Adrenal gland (tissue), 12 donors: Measurements from ENCODE around the gene ZSWIM9. TPM values are rescaled to one million over a fixed set of nuclear protein-coding genes. Genes with fewer than 3 reads are reported as not detected.

ENCODE experiments used
- DNase-seq, 7 donors: peaks; one replicate each; pipeline ENCODE4 v3.0.0-alpha.2; 2019 to 2020
- H3K27ac ChIP-seq, 5 donors: fragments of 200-600 bp; sonication (generic) in 4 of 5; 1 replicate in 3 of 5; 2 replicates in 2 of 5; pipeline versions ENCODE4 v1.5.1 to v1.8.0; 2016 to 2020; ENCODE audit warnings: mild to moderate bottlenecking in 1 of 5
- H3K27me3 ChIP-seq: fragments of 200-600 bp; 2 replicates; pipeline ENCODE4 v1.8.0; 2021
- H3K36me3 ChIP-seq, 2 donors: fragments of 200-600 bp; replicated peaks in 1 of 2; 1 replicate in 1 of 2; 2 replicates in 1 of 2; pipeline versions ENCODE4 v1.5.1 to v1.8.0; 2018 to 2022
- H3K4me1 ChIP-seq, 2 donors: fragments of 200-600 bp; replicated peaks in 1 of 2; 1 replicate in 1 of 2; 2 replicates in 1 of 2; pipeline versions ENCODE4 v1.5.1 to v1.8.0; 2018 to 2021
- H3K4me3 ChIP-seq, 4 donors: fragments of 200-600 bp; sonication (generic) in 3 of 4; one replicate each; pipeline ENCODE4 v1.5.1; 2016 to 2018
- H3K9me3 ChIP-seq, 3 donors: fragments of 200-600 bp; sonication (generic) in 1 of 3; replicated peaks in 1 of 3; 1 replicate in 2 of 3; 2 replicates in 1 of 3; pipeline versions ENCODE4 v1.5.1 to v1.8.0; 2016 to 2021
- POLR2A ChIP-seq, 2 donors: fragments of 450-650 bp; IDR thresholded peaks; one replicate each; pipeline ENCODE4 v1.6.1; 2017; ENCODE audit warnings: antibody characterized with exemption in 2 of 2, mild to moderate bottlenecking in 2 of 2, moderate library complexity in 1 of 2
- WGBS, 4 donors: extraction: QIAGEN DNeasy Blood & Tissue Kit in 2 of 4; methylation state at CpG; one replicate each; pipeline versions ENCODE4 v1.1.5 to v1.1.7; 2013 to 2017; 5-methylcytosine and 5-hydroxymethylcytosine counted together
- intact Hi-C, 2 donors: fragments of 100-400 bp; cut with DNase I; formaldehyde crosslinking; loops; one replicate each; pipeline versions ENCODE4 v1.14.1 to v1.15.0; 2022 to 2023
- polyA plus RNA-seq, 3 donors: library from polyadenylated mRNA; stranded (reverse); fragments of 200-250 nt in 2 of 3; fragments of 350-450 nt in 1 of 3; fragmentation: Illumina TruSeq in 1 of 3; extraction: RNeasy Lipid Tissue Mini Kit (QIAGEN cat#74804) in 1 of 3; gene quantifications; one replicate each; pipeline ENCODE4 v1.2.3, GENCODE V29; 2013 to 2014
- total RNA-seq, 9 donors: library from RNA; depleted of rRNA in 4 of 9; stranded (reverse); fragments of >200 nt in 4 of 9; fragments of 120-200 nt in 1 of 9; fragmentation: NEBNext Ultra II Directional in 1 of 9; extraction: Animal tissue kit (Norgen Biotek cat#: 25700) in 1 of 9; gene quantifications; one replicate each; pipeline versions ENCODE4 v1.1.0 to v1.2.4, GENCODE V29; 2013 to 2023
- TF ChIP-seq, protein P1 (sequence below), 6 experiments: fragments of 450-650 bp in 4 of 6; fragments of 200-600 bp in 2 of 6; sonication (generic) in 1 of 6; IDR thresholded peaks; 1 replicate in 5 of 6; 2 replicates in 1 of 6; pipeline versions ENCODE4 v1.5.1 to v1.8.0; 2016 to 2021; ENCODE audit warnings: antibody characterized with exemption in 6 of 6, mild to moderate bottlenecking in 2 of 6, moderate library complexity in 1 of 6
- donor health status: healthy with polysubstance abuse.
- donor health status: Bipolar disorder and iron deficiency.
- donor health status: DM: yes; HTN: yes; CAD: no.
- donor health status: DM: no; HTN: no; CAD: no.
- donor health status: DM: no; HTN: no; CAD: no.
- donor health status: DM: yes; HTN: yes; CAD: no.

The ZSWIM9 gene
- total and polyA plus RNA-seq, 12 donors: 0.52 to 8.0 (median 3.8) TPM

DNA sequence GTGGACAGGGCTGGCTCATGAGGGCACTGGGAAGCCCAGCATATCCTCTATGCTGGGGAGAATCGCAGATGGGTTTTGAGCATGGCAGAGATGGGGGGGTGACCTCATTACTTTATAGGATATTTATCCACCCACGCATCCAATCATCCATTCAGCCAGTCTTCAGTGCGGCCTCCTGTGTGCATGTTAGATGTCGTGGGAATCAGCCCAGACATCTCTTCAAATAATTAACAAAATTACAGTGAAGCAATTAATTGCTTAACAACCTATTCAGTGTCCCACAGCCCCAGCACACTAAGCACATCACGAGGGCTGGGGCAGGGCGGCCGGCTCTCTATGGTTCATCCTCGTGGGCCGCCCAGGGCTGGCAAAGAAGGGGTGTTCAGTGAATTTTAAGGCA is 21.9 kb upstream of the ZSWIM9 start:
- Histone ChIP-seq H3K27me3 (no peaks in the 10 kb centered on the region), H3K27ac (no peak overlapping the region), H3K9me3 (no peaks in the 10 kb centered on the region), H3K4me1 (no peaks in the 10 kb centered on the region), H3K36me3 (no peaks in the 10 kb centered on the region), H3K4me3 (no peak overlapping the region)
- DNase-seq: no peak
- 89 to 94% (median 90%) methylated on average over 9 of the region's 9 CpGs for whole genome bisulfite sequencing, 4 donors
- TF ChIP-seq, protein P1, sequence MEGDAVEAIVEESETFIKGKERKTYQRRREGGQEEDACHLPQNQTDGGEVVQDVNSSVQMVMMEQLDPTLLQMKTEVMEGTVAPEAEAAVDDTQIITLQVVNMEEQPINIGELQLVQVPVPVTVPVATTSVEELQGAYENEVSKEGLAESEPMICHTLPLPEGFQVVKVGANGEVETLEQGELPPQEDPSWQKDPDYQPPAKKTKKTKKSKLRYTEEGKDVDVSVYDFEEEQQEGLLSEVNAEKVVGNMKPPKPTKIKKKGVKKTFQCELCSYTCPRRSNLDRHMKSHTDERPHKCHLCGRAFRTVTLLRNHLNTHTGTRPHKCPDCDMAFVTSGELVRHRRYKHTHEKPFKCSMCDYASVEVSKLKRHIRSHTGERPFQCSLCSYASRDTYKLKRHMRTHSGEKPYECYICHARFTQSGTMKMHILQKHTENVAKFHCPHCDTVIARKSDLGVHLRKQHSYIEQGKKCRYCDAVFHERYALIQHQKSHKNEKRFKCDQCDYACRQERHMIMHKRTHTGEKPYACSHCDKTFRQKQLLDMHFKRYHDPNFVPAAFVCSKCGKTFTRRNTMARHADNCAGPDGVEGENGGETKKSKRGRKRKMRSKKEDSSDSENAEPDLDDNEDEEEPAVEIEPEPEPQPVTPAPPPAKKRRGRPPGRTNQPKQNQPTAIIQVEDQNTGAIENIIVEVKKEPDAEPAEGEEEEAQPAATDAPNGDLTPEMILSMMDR (IDR thresholded peaks at IDR 0.05): no peak
- no peak for TF ChIP-seq POLR2A (IDR thresholded peaks at IDR 0.05)
- intact Hi-C loops: no loop called here

DNA sequence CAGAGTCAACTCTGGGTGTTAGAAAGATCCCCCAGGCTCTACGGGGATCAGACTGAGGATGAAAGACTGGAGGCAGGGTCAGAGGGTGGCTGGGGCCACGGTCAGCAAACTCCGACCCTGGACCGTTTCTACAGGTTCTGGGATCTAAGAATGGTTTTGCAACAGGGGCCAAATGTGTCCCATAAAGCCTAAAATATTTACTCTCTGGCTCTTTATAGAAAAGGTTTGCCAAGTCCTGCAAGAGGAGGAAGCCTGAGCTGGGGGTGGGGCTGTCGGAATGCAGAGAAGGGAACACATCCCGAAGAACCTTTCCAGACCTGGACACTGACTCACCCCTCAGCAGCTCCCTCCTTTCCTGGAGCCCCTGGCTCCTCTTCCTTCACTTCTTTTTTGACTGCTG is 21.1 kb upstream of the ZSWIM9 start:
- no peak for DNase-seq
- Histone ChIP-seq H3K36me3 (no peaks in the 10 kb centered on the region), H3K27me3 (no peaks in the 10 kb centered on the region), H3K4me1 (no peaks in the 10 kb centered on the region), H3K9me3 (no peaks in the 10 kb centered on the region), H3K27ac (no peak overlapping the region), H3K4me3 (no peak overlapping the region)
- intact Hi-C loops: no loop called here
- TF ChIP-seq POLR2A (IDR thresholded peaks at IDR 0.05): no peak
- TF ChIP-seq, protein P1 (IDR thresholded peaks at IDR 0.05): no peak
- WGBS, 4 donors: 79 to 84% (median 83%) methylated on average over 6 of the region's 6 CpGs

DNA sequence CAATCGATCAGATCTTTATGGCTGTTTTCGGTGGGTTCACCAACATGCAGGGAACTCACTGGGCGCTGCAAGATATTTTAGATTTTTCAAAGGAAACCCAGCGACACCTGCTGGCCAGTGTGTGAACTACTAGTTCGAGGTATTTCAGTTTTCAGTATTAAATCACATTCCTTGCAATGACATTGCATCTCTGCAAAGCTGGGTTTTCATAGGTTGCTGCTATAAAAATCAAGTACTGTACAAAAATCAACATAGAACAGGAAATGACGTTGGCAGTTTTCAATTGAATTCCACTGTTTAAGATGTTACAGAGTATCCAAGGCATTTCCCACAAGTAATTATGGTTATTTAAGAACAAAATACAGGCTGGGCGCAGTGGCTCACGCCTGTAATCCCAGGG is 17.9 kb upstream of the ZSWIM9 start:
- H3K36me3 ChIP-seq: no peaks in the 10 kb centered on the region
- TF ChIP-seq, protein P1 (IDR thresholded peaks at IDR 0.05): peak; percentile 81 to 93 (median 88)
- TF ChIP-seq POLR2A (IDR thresholded peaks at IDR 0.05): no peak
- H3K4me3 ChIP-seq: no peak overlapping the region
- H3K27ac ChIP-seq: no peak overlapping the region
- H3K9me3 ChIP-seq: no peaks in the 10 kb centered on the region
- no peaks in the 10 kb centered on the region for H3K4me1 ChIP-seq
- intact Hi-C loops: no loop called here
- peak; percentile 40 to 91 (median 62) for DNase-seq
- WGBS, 4 donors: 22 to 28% (median 28%) methylated on average over 8 of the region's 8 CpGs
- no peaks in the 10 kb centered on the region for H3K27me3 ChIP-seq

DNA sequence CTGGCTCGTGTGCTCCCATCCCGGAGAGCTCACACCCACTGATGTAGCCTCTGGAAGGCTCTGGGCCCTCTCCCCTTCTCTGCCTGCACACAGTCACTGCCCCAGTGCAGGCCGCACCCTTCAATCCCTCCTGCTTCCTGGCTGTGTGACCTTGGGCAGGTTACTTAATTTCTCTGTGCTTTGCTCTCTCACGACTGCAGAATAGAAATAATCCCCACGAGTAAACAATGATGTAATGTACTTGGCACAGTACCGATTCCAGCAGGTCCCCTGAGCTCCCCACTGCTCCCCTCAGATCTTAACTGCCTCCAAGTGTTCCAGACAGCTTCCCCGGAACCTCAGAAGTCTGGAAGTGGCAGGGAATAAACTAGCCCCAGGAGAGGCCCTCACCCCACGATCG is 16.5 kb upstream of the ZSWIM9 start:
- no peaks in the 10 kb centered on the region for H3K27me3 ChIP-seq
- H3K9me3 ChIP-seq: no peaks in the 10 kb centered on the region
- no peaks in the 10 kb centered on the region for H3K36me3 ChIP-seq
- no peak overlapping the region for H3K27ac ChIP-seq
- intact Hi-C loops: loop anchor here in 1 of 2 donors (2.0 kb wide), 1 partner anchor 47 kb away; no protein-coding TSS in a partner anchor
- H3K4me1 ChIP-seq: no peaks in the 10 kb centered on the region
- TF ChIP-seq POLR2A (IDR thresholded peaks at IDR 0.05): no peak
- TF ChIP-seq, protein P1 (IDR thresholded peaks at IDR 0.05): no peak
- DNase-seq: no peak
- H3K4me3 ChIP-seq: no peak overlapping the region
- WGBS, 4 donors: 59 to 65% (median 64%) methylated on average over 9 of the region's 9 CpGs
